ENCODE measurements around the gene DLGAP1.

Gene DLGAP1

GRCh38 chr18:3935305-3935704 is 519.8 kb downstream of the DLGAP1 start:
- no peak for DNase-seq (ENCODE audit: low read depth in 2 of 2)

GRCh38 chr18:3932276-3932675 is 522.8 kb downstream of the DLGAP1 start:
- no peak for DNase-seq (ENCODE audit: low read depth in 2 of 2)

DNA sequence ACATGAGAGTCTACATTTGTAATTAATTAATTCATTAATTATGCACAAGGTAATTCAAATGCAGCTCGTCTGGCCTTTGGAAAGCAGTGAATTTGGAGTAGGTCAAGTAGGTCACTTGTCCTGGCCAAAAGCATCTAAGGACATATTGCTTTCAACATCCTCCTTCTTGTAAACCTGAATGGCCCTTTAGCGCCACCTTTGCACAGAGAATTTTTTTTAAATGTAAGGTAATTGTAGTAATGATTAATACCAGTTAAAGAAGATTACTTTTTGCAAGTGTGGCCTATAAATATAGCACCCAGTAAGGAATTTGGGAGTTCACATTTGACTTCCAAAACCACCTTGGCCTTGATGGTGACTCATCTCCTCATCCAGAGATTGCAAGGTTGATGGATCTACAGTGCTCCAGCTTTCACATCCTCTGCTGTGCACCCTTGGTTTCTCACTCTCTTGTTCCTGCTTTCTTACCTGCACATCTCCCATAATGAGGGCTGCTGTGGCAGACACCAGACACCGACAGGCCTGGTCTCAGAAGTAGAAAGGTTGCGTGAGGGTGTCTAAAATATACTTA is 523.5 kb downstream of the DLGAP1 start:
- no peak for DNase-seq (ENCODE audit: low read depth in 2 of 2)

- DNase-seq (ENCODE audit: low read depth in 2 of 2): no peak
These were observed 524.1 kb downstream of the DLGAP1 start for GRCh38 chr18:3931013-3931315.

- no peak for DNase-seq (ENCODE audit: low read depth in 2 of 2)
These were observed 524.7 kb downstream of the DLGAP1 start for GRCh38 chr18:3930126-3931012.

GRCh38 chr18:3924455-3924854 is 530.7 kb downstream of the DLGAP1 start:
- DNase-seq (ENCODE audit: low read depth in 2 of 2): no peak

DNA sequence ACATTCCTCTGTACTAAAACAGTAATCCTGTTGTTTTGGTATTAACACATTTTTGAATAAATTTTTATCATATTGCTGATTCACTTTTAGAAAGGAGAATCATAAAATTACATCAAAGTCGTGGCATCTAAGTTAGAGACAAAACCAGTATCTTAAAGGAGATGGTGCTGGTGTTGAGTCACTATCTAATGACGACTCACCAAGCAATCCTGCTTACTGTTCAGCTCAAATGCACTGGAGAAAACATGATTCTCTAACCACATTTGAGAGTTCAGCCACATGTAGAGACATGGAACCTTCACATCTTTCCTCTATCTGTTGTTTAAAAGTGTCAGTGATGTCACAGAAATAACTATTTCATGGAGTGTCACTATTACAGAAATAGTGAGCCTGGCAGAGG is 531.4 kb downstream of the DLGAP1 start:
- no peak for DNase-seq (ENCODE audit: low read depth in 2 of 2)

- DNase-seq (ENCODE audit: low read depth in 2 of 2): no peak
These were observed 533.3 kb downstream of the DLGAP1 start for GRCh38 chr18:3921826-3922225.

DNA sequence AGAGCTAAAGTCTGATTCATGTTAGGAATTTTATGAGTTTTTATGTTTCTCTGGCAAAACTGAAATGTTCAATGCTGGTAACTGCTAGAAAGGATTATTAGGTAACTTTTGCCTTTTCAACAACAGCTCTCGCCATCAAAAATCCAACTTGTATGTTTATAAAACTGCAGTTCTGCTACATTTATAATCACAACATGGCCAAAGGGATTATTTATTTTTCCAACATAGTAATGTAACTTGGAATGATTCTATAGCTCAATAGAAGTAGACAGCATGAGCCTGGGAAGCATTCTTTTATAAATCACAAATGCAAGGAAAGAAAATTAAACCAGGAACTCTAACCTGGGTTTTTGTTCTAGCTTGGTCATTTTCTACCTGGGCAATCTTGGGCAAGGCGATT is 534.3 kb downstream of the DLGAP1 start:
- DNase-seq (ENCODE audit: low read depth in 2 of 2): no peak

- DNase-seq (ENCODE audit: low read depth in 2 of 2): no peak
These were observed 535.6 kb downstream of the DLGAP1 start for GRCh38 chr18:3919396-3920061.

GRCh38 chr18:3916082-3916481 is 539.0 kb downstream of the DLGAP1 start:
- no peak for DNase-seq (ENCODE audit: low read depth in 2 of 2)

DNA sequence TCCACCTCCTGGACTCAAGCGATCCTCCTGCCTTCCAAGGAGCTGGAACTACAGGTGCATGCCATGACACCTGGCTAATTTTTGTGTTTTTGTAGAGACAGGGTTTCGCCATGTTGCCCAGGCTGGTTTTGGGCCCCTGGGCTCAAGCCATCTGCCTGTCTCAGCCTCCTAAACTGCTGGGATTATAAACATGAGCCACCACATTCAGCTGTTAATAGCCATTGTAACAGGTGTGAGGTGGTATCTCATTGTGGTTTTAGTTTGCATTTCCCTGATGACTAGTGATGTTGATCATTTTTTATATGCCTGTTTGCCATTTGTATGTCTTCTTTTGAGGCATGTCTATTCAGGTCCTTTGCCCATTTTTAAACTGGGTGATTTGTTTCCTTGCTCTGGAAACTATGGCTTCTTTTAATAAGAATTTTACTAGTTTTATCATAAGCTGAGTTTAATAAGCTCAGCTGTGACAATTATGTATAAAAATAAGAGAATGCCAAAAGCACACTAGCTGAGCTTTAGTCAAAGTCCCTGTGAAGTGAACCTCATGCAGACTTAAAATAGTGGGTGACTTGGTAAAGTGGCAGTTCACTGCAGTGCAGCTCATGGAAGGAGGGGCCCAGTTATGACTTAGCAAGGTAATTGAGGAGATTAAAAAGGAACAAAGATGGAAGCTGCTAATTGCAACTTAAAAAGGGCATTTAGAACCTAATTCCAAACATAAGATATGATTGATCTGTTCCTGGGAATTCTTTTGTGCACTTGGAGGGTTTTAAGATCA is 540.1 kb downstream of the DLGAP1 start:
- no peak for DNase-seq (ENCODE audit: low read depth in 2 of 2)

DNA sequence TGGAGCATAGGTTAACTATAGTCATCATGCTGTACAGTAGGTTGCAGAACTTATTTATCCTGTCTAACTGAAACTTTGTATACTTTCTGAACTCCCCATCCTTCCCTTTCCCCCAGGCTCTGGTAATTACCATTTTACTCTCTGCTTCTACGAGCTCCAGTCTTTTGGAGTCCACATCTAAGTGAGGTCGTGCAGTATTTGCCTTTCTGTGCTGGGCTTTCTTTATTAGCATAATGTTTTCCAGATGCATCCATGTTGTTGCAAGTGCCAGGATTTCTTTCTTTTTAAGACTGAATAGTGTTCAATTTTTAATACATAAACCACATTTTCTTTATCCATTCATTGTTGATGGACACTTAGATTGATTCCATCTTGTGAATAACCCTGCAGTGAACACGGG is 541.0 kb downstream of the DLGAP1 start:
- no peak for DNase-seq (ENCODE audit: low read depth in 2 of 2)

- DNase-seq (ENCODE audit: low read depth in 2 of 2): no peak
These were observed 542.4 kb downstream of the DLGAP1 start for GRCh38 chr18:3912705-3913104.

GRCh38 chr18:3911413-3911812 is 543.7 kb downstream of the DLGAP1 start:
- DNase-seq (ENCODE audit: low read depth in 2 of 2): no peak

DNA sequence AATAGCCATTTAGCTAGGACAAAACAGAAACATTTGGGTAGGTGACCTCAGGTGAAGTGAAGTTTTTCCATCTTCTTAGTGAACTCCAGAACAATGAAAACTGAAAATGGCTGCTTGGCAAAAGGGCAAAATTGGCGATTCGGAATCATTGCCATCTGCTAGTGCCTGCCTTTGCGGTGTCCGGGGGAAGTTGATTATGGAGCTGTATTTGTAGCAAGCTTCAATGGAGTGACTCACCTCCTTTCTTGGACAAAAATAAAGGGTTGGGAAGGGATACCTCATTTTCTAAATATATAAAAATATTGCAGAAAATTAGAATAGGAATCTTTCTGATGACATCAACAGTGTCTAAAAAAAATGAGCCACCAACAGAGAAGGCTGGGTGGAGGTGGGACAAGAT is 544.6 kb downstream of the DLGAP1 start:
- DNase-seq (ENCODE audit: low read depth in 2 of 2): no peak

DNA sequence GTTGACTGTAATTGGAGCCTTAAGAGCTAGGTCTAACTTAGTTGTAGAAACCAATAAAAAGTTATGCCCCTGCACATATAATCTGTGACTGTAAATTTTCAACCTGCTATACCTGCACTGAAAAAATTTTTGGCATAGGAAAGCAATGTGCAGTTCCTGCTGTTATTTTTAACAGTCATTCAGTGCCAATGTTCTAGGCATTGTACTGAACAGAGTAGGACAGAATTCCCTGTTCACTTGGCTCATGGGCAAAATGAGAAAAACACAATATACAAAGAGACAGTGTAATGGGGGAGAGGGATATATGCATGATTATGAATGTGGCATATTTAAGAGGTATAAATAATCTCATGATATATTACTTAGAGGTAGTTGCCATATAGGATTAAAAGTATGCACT is 547.2 kb downstream of the DLGAP1 start:
- DNase-seq (ENCODE audit: low read depth in 2 of 2): no peak

DNA sequence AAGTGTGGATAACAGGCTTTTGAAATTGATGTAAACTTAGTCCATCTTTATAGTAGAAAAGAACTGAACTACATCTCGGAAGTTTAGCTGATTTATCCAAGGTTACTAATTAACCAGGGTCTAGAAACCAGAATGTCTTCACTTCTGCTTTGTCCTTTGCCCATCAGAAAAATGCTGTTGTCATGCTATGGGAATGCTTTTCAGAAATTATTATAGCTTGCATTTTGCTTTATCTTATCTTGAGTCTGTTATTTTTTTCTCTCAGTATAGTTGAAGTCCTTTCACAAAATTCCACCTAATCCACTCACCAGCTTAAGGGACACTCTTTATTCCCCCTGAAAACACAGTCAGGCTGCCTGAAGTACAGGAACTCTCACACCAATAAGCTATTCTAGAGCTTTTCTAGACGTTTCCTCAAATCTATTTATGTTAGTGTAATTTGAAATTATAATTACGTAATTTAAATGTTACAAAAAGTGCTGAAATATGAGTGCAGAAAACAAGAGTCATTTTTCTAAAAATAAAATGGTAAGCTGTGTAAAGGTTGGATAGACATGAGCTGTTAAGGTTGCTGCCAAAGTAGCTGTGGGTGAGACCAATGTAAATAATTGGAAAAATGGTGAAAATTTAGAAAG is 548.9 kb downstream of the DLGAP1 start:
- DNase-seq (ENCODE audit: low read depth in 2 of 2): no peak

GRCh38 chr18:3903337-3903736 is 551.8 kb downstream of the DLGAP1 start:
- no peak for DNase-seq (ENCODE audit: low read depth in 2 of 2)

DNA sequence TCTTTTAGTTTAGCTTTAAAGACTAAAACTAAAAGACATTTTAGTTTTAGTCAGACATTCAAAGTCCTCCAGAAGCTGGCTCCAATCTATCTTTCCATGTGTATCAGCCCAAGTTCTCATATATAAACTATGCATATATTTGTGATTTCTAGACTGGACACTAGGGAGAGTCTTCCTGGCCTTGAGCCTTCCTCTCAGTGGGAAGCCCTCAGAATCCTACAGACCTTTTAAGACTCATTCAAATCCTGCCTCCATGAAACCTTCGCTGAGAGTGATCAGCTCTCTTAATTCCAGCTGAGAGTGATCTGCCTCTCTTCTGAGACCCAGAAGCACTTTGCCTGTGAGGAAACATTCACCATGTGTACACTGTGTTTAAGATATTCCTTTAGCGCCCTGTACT is 552.4 kb downstream of the DLGAP1 start:
- no peak for DNase-seq (ENCODE audit: low read depth in 2 of 2)

GRCh38 chr18:3901811-3902210 is 553.3 kb downstream of the DLGAP1 start:
- no peak for DNase-seq (ENCODE audit: low read depth in 2 of 2)

DNA sequence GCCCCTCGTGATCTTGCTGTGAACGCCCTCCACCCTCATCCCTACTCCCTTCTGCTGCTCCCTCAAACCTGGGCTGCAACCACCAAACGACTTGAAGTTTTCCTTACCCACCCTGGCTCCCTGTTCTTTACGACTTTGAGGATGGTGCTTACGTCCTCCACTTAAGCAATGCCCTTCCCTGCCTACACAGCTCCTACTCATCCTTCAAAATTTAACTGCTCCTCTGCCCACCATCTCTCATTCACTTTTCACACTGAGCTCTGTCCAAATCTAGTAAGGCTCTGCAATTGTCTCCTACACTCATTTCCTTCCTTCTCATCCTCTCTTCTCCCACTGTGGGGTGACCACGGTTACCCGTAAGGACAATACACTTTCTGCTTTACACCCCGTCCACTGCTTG is 554.1 kb downstream of the DLGAP1 start:
- no peak for DNase-seq (ENCODE audit: low read depth in 2 of 2)

Measured in stimulated activated CD4-positive, alpha-beta T cell treated with anti-CD3 and anti-CD28 coated beads, Interleukin-12 subunit alpha, Interleukin-12 subunit beta, amount 100 ng/mL, for 24 hours (primary cell).